HG03378 (cell line): Measurements from ENCODE around the gene ZNF668.
"Not testable (repeated sequence)": the region's sequence is repeated elsewhere in the genome, so short reads cannot be mapped to it uniquely, and the experiment has no call there.

Experiments used
- ATAC-seq: cut with Tn5 transposase; IDR thresholded peaks from one replicate; pipeline ENCODE4 v1.9.1; 2021; ENCODE audit warnings: mild to moderate bottlenecking, moderate library complexity; ENCODE audit not compliant: unreplicated experiment

Gene ZNF668

GRCh38 chr16:31061126-31061812 is 12.8 kb downstream of the ZNF668 start:
- no peak for ATAC-seq

- ATAC-seq = no peak
Measured at GRCh38 chr16:31055613-31056012, 18.4 kb downstream of the ZNF668 start.

GRCh38 chr16:31052114-31052513 is 21.9 kb downstream of the ZNF668 start:
- ATAC-seq = no peak

- no peak for ATAC-seq
Measured at GRCh38 chr16:31050280-31051030, 23.6 kb downstream of the ZNF668 start.

- no peak for ATAC-seq
Measured at GRCh38 chr16:31043898-31044481, 30.1 kb downstream of the ZNF668 start.

GRCh38 chr16:31043352-31043751 is 30.7 kb downstream of the ZNF668 start:
- no peak for ATAC-seq

GRCh38 chr16:31042866-31043265 is 31.2 kb downstream of the ZNF668 start:
- no peak for ATAC-seq

GRCh38 chr16:31038993-31039392 is 35.0 kb downstream of the ZNF668 start:
- no peak for ATAC-seq

- no peak for ATAC-seq
Measured at GRCh38 chr16:31036691-31037090, 37.3 kb downstream of the ZNF668 start.

- peak; percentile 40 for ATAC-seq
Measured at GRCh38 chr16:31033709-31034492, 40.1 kb downstream of the ZNF668 start.

- peak; percentile 80 for ATAC-seq
Measured at GRCh38 chr16:31032736-31033708, 41.0 kb downstream of the ZNF668 start, which contains the start of gene STX4. TSS of gene STX4 (plus strand) at chr16:31033558. CDS start at chr16:31033806, 248 bp downstream.

- ATAC-seq = no peak
Measured at GRCh38 chr16:31031276-31031675, 42.8 kb downstream of the ZNF668 start.

GRCh38 chr16:31029272-31029671 is 44.8 kb downstream of the ZNF668 start:
- ATAC-seq = no peak

- ATAC-seq = no peak
Measured at GRCh38 chr16:31025339-31025738, 48.7 kb downstream of the ZNF668 start.

GRCh38 chr16:31023627-31024226 is 50.3 kb downstream of the ZNF668 start:
- no peak for ATAC-seq

GRCh38 chr16:31023252-31023602 is 50.8 kb downstream of the ZNF668 start:
- no peak for ATAC-seq

GRCh38 chr16:31022544-31023251 is 51.3 kb downstream of the ZNF668 start:
- ATAC-seq = no peak

GRCh38 chr16:31020536-31020935 is 53.5 kb downstream of the ZNF668 start:
- ATAC-seq = no peak

- not testable (repeated sequence) for ATAC-seq
Measured at GRCh38 chr16:31017756-31018155, 56.3 kb downstream of the ZNF668 start.
